GM19455 (cell line): ENCODE results near the gene CLEC4C.

Source experiments
- ATAC-seq: cut with Tn5 transposase; IDR thresholded peaks from one replicate; pipeline ENCODE4 v1.9.1; 2021; ENCODE audit not compliant: unreplicated experiment

The CLEC4C gene

DNA sequence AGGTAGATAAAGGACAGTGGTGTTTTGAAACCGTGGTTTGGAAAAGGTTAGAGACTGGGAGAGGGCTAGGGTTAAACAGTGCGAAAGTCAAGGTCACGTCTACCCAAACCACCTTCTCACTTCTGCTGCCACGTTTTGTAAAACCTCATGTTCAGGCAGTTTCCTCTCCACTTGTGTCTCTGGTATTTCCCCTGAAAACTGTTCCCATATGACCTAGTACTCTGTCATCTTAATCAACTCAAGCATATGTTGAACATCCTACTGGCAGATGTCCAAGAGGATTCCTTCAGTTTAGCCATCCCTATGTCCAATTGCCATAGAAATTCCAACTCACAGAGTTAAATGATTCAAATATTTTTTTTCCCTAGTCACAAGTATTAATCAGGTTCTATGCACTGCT lies 17.4 kb downstream of the CLEC4C start:
- no peak for ATAC-seq

DNA sequence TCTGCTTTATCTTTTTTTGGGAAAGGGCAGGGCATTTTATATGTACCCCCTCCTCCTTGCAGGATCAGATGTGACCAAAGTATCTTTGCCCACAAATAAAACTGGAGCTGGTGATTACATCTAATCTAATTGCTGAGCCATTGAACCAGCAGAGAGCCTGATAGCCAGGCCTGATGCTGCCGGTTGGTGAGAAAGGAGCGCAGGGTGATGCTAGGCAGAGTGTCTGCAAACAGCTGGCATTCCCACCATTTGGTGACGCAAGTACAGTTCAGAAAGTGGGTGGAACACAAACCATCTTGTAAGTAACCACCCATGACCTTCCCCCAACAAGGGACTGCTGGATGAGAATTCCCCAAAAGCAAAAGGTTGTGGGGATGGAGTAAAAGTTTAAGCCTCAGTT lies 23.2 kb downstream of the CLEC4C start:
- ATAC-seq = no peak

DNA sequence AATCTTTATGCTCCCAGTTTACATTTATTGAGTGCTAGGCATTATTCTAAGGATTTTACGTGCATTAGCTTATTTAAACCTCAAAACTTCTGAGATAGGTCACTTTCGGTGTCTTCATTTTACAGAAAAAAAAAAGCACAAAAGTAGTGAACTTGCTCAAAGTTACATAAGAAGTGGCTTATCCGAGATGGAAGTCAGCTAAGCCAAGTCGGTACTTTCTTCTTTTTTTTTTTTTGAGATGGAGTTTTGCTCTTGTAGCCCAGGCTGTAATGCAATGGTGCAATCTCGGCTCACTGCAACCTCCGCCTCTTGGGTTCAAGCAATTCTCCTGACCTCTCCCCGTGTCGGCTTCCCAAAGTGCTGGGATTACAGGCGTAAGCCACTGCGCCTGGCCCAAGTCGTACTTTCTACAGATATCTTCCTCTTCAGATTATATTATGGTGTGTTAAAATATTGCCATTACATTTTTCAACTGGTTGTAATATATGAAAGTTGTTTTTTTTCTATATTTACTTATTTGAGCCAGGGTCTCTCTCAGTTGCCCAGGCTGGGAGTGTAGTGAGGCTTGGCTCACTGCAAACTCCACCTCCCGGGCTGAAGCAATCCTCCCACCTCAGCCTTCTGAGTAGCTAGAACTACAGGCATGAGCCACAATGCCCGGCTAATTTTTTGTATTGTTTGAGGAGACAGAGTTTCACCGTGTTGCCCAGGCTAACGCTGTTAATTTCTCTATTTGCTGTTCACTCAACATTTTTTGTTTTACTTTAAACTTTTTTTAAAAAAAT lies 27.0 kb downstream of the CLEC4C start:
- no peak for ATAC-seq

DNA sequence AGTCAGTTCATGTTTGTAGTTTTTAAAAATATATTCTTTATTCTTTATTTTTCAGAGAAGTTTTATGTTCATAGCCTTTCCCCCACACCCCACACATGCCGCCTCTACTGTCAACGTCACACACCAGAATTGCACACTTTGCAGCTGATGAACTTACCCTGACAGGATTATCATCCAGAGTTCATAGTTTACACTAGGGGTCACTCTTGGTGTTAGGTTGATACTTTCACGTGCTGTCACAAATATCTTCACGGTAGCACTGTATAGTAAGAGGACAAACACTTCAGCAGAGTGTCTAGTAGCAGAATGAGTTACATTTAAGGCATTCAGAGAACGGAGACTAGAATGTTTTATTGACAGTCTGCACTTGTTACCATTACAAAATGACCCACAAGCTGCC lies 30.8 kb downstream of the CLEC4C start:
- no peak for ATAC-seq

DNA sequence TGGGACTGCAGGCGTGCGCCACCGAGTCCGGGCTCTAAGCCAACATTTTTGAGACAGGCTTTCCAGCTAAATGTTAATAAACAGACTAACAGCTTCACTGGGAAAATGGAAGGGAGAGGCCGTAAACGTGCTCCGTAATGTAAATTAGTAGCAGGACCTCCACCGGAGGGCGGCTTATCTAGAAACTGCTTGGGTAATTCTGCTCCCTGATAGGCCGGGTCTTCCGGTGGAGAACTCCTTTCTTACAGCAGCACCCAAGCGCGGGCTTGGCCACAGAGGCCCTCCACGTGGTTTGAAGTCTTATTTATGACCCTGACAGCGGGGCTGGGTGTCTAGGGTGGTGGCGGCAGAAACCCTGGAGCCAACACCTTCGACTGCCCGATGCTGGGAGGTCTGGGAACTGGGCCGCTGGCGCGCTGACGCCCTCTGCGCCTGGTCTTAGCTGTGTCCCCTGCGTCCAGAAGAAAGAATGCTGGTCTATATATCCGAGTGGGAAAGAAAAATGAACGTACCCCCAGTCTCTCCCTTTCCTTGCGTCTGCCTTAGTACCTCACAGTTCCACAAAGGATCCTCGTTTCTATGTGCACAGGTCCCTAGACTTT lies 34.2 kb downstream of the CLEC4C start:
- no peak for ATAC-seq

DNA sequence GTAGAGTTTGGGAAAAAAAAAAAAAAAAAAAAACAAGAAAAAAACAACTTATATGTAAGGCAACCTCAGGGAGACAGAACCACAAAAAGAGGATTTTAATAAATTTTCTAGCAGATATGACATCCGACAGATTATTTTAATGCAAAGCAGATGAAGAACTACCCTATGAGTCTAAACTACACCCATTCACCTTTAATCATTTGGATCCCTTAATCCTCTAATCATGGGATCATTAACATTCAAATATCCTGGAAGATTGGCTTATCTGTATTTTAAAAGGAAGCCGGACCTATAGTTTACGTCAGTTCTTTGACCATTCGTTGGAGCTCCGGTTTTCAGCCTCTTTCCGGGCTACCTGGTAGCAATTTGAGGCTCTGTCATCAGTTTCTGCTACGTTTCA lies 36.0 kb downstream of the CLEC4C start, which contains the start of gene DPPA3:
DPPA3 (plus strand) TSS at position 301 of the 400 bp plus-strand sequence. CDS start 138 bp downstream, outside the sequence.
- no peak for ATAC-seq

DNA sequence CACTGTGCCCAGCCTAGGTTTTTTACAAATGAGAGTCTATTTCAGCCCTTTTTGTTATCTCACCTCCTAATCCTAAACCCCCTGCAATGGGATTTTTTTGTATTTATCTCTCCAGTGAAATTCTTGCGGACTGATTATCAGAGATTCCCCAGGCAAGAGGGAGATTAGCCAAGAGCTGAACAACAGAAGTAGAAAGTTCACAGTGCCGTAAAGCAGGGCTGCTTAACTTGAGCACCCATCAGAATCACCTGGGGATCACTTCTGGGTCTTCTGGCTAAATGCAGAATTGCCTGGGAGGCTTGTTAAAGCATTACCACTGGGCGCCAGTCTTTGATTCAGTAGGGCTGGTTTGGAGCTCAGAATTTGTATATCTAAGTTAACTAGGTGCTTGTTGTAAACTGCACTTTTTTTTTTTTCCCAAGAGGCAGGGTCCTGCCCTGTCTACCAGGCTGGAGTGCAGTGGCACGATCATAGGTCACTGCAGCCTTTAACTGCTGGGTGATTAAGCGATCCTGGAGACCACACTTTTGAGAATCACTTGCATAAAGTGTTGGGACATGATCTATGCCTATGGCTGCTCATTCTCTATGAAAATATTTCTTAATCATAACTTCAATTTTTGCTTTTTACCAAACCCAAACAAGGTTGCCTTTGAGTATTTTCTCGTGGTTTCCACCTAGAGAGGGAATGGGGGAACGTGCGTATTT lies 37.1 kb downstream of the CLEC4C start:
- no peak for ATAC-seq

DNA sequence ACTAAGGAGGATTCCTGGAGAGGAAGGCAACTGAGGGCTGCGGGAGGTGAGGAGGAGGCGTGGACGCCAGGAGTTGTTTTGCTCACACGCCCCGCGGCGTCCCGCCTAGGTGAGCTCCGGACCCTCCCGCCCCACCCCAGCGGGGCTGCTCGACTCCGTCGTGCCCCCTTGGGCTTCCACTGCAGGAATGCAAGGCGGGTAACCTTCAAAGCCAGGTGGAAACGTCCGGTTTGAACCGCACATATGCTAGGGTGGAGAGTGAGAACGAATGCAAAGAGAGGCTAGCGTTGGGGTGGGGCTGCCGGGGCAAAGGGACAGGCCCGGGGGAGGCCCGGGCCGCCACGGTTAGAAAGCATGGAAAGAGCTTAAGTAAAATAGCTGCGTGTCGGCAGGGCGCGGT lies 41.3 kb downstream of the CLEC4C start:
- no peak for ATAC-seq

DNA sequence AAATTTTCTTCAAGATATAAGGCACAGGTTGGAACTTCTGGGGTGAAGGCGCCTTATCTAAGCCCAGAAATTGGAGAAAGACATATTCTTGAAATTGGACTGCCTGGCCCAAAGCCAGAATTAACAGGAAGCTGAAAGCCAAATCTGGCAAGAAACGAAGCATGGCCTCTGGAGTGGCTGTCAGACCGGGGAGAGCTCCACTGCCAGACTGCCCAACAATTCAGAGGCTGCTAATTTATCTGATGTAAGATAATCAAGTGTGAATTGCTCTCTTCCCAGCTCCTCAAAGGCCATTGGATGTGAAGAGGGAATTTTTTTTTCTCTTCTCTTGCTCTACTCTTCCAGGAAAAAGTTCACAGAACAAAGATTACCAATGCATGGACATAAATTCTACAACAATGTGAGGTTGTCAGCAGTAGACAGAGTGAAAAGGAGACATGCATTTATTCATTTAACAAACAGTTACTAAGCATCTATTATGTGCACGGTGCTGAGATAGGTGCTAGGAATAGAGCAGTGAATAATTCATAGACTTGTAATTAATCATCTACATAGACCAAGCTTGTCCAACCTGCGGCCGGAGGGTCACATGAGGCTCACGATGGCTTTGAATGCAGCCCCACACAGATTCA lies 51.5 kb downstream of the CLEC4C start, which contains the start of gene GDF3:
GDF3 (minus strand) TSS at position 210 of the 632 bp plus-strand sequence; CDS start at position 163, 47 bp downstream.
- ATAC-seq = no peak

DNA sequence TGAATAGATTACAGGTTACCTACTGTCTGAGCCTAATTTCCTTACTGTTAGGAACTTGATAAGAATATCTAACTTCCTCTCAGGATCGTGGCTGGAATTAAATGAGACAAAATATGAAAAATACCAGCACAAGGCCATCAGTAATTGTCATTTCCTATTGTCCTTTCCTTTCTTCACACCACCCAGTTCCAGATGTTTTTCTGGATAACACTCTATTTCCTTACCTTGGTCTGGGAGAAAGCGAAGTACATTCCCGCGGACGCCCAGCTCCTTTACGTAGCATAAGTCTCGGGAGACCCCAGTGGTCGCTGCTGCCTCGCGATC lies 52.0 kb downstream of the CLEC4C start:
- no peak for ATAC-seq

DNA sequence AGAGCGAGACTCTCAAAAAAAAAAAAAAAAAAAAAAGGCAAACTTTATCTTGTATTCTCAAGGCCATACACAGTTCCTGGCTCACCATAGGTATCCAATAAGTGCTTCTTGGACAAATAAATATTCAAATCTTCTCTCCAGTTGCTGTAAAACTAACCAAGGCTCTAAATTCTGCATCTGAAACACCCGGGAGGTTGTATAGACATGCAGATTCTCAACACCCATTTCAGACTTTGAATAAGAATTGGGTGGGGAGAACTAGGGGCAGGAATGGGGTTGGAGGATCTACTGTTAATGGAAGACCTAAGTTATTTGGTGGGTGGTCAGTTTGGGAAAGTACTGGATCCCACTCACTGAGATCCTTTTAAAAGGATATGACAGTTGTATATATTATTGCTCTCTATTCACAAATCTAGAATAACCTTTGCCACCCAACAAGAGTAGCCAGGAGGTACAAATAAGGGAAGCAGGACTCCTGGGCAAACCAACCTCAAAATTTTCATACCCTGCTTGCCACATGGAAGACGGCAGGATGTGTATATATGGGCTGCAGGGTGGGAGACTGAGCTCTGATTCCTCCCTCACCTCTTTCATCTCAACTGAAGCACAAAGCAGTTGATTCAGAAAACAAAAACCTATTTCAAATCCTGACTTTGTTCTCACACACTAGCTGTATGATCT lies 52.5 kb downstream of the CLEC4C start:
- ATAC-seq = no peak

DNA sequence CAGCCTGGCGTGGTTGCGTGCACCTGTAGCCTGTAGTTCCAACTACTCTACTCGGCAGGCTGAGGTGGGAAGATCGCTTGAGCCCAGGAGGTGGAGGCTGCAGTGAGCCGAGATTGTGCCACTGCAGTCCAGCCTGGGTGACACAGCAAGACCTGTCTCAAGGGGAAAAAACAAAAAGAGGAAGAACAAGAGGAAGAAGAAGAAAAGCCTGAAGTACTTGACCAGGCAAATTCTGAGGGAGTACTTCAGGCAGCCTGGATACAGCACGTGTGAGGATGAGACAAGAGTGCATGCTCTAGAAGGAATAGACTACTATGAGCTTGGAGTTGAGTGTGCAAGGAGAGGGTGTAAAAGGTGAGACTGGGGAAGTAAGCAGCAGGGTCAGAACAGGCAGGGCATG lies 53.4 kb downstream of the CLEC4C start:
- no peak for ATAC-seq

DNA sequence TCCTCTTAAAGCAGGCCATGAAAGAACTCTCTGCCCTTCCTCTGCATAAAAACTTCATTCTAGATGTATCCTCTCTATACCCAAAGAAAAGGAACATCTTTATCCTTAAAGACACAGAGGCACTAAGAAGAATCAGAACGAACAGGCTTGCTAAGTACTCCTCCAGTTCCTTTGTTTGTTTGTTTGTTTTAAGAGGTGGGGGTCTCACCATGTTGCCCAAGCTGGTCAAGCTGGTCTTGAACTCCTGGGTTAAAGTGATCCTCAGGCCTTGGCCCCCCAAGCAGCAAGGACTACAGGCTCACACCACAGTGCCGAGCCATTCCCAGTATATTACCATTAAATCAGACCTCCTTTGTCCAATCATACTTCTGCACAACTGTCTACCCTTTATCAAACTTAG lies 65.6 kb downstream of the CLEC4C start:
- no peak for ATAC-seq
